K562 (cell line): ENCODE results near the gene CCNL2.

Experiments
- EZH2 ChIP-seq: IDR thresholded peaks from 2 replicates; pipeline ENCODE4 v1.6.1; 2012; ENCODE audit warnings: low read depth, mild to moderate bottlenecking, inconsistent platforms, low read length, borderline replicate concordance
- POLR2AphosphoS5 ChIP-seq: IDR thresholded peaks from 2 replicates; pipeline ENCODE4 v1.6.1; 2011; ENCODE audit warnings: mild to moderate bottlenecking, low read depth, low read length, moderate library complexity; ENCODE audit not compliant: control insufficient read depth, insufficient read depth
- RBM39 ChIP-seq: fragments of 200-400 bp; formaldehyde crosslinking; optimal IDR thresholded peaks from 2 replicates; pipeline ENCODE3; 2018; ENCODE audit warnings: low read depth, low read length
- TF ChIP-seq, protein P1 (sequence below): sonication (generic); formaldehyde crosslinking; IDR thresholded peaks from 2 replicates; pipeline ENCODE4 v1.9.0; 2022; ENCODE audit warnings: mild to moderate bottlenecking, missing genetic modification reagents
- TF ChIP-seq, protein P2 (sequence below): sonication (generic); formaldehyde crosslinking; IDR thresholded peaks from 2 replicates; pipeline ENCODE4 v1.5.0; 2020; ENCODE audit warnings: missing genetic modification reagents
- TF ChIP-seq, protein P3 (sequence below): sonication (generic); formaldehyde crosslinking; IDR thresholded peaks from 2 replicates; pipeline ENCODE4 v1.8.1; 2022; ENCODE audit warnings: missing genetic modification reagents
- TF ChIP-seq, protein P4 (sequence below): fragments of 150-350 bp; conservative IDR thresholded peaks from 2 replicates; pipeline ENCODE4 v1.6.1; 2014; ENCODE audit warnings: low read length

DNA sequence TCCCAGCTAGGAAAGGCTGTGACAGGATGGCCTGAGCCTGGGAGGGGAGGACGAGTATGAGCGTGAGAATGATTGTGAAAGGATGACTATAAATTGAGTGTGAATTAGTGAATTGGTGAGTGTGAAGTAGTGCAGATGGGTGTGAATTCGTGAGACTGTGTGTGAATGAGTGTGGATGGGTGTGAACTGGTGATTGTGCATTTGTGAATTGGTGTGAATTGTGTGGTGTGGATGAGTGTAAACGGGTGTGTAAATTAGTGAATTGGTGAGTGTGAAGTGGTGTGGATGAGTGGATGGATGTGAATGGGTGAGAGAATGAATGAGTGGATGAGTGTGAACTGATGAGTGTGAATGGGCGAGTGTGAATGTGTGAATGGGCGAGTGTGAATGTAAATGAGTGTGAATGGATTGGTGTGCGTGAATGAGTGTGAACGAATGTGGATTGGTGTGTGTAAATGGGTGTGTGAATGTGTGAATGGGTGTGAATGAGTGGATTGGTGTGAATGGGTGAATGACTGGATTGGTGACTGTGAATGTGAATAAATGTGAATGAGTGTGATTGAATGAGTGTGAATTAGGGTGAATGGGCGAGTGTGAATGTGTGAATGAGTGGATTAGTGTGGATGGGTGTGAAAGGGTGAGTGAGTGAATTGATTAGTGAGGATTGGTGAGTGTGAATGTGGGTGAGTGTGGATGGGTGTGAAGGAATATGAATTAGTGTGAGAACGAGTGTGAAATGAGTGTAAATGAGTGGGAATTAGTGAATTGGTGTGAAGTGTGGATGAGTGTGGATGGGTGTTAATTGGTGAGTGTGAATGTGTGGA, 33.0 kb downstream of the CCNL2 start:
- TF ChIP-seq, protein P1, sequence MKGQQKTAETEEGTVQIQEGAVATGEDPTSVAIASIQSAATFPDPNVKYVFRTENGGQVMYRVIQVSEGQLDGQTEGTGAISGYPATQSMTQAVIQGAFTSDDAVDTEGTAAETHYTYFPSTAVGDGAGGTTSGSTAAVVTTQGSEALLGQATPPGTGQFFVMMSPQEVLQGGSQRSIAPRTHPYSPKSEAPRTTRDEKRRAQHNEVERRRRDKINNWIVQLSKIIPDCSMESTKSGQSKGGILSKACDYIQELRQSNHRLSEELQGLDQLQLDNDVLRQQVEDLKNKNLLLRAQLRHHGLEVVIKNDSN (CRISPR knock-in tag): no peak
- TF ChIP-seq, protein P2, sequence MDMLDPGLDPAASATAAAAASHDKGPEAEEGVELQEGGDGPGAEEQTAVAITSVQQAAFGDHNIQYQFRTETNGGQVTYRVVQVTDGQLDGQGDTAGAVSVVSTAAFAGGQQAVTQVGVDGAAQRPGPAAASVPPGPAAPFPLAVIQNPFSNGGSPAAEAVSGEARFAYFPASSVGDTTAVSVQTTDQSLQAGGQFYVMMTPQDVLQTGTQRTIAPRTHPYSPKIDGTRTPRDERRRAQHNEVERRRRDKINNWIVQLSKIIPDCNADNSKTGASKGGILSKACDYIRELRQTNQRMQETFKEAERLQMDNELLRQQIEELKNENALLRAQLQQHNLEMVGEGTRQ (CRISPR knock-in tag): no peak
- no peak for TF ChIP-seq EZH2
- TF ChIP-seq RBM39: no peak
- TF ChIP-seq, protein P3, sequence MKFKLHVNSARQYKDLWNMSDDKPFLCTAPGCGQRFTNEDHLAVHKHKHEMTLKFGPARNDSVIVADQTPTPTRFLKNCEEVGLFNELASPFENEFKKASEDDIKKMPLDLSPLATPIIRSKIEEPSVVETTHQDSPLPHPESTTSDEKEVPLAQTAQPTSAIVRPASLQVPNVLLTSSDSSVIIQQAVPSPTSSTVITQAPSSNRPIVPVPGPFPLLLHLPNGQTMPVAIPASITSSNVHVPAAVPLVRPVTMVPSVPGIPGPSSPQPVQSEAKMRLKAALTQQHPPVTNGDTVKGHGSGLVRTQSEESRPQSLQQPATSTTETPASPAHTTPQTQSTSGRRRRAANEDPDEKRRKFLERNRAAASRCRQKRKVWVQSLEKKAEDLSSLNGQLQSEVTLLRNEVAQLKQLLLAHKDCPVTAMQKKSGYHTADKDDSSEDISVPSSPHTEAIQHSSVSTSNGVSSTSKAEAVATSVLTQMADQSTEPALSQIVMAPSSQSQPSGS: no peak
- TF ChIP-seq, protein P4, sequence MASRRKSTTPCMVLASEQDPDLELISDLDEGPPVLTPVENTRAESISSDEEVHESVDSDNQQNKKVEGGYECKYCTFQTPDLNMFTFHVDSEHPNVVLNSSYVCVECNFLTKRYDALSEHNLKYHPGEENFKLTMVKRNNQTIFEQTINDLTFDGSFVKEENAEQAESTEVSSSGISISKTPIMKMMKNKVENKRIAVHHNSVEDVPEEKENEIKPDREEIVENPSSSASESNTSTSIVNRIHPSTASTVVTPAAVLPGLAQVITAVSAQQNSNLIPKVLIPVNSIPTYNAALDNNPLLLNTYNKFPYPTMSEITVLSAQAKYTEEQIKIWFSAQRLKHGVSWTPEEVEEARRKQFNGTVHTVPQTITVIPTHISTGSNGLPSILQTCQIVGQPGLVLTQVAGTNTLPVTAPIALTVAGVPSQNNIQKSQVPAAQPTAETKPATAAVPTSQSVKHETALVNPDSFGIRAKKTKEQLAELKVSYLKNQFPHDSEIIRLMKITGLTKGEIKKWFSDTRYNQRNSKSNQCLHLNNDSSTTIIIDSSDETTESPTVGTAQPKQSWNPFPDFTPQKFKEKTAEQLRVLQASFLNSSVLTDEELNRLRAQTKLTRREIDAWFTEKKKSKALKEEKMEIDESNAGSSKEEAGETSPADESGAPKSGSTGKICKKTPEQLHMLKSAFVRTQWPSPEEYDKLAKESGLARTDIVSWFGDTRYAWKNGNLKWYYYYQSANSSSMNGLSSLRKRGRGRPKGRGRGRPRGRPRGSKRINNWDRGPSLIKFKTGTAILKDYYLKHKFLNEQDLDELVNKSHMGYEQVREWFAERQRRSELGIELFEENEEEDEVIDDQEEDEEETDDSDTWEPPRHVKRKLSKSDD: no peak
- TF ChIP-seq POLR2AphosphoS5: no peak
